ENCODE results near the gene GNAZ.
A peak's percentile ranks its signal among the peaks of the same experiment; 100 is the strongest.
"Not testable (repeated sequence)": the region's sequence is repeated elsewhere in the genome, so short reads cannot be mapped to it uniquely, and the experiment has no call there.

The GNAZ gene

DNA sequence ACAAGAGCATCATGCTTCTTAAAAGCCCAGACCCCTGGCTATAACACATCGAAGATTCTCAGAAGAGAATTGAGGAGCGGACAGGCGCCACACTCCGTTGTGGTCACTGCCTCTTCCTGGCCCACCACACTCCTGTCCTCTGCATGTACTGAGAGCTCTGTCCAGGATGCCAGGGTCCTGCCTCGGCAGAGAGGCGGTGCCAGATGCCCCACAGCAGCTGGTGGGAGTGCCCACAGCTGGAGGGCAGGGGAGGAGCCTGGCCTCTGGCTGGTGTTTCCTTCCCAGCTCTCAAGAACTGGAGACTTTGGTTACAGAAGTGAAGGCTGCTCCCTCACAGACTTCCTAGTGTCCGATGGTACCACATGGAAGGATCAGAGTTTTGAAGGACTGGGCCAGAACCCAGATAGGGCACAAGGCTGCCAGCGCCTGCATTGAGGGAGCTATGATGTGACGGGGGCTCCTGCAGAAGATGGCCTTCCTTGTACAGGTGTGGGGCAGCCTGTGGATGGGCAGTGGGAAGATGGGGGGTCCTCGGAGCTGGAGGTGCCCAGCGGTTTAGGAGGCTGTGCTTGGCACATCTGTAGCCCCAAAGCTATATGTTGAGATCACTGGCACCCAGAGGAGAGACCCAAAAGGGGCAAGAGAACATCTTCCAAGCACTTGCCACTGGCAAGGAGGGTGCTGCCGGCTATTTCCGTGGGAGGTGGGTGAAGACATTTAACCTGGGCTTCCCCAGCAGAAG, 52.1 kb downstream of the GNAZ start:
- DNase-seq: no peak

DNA sequence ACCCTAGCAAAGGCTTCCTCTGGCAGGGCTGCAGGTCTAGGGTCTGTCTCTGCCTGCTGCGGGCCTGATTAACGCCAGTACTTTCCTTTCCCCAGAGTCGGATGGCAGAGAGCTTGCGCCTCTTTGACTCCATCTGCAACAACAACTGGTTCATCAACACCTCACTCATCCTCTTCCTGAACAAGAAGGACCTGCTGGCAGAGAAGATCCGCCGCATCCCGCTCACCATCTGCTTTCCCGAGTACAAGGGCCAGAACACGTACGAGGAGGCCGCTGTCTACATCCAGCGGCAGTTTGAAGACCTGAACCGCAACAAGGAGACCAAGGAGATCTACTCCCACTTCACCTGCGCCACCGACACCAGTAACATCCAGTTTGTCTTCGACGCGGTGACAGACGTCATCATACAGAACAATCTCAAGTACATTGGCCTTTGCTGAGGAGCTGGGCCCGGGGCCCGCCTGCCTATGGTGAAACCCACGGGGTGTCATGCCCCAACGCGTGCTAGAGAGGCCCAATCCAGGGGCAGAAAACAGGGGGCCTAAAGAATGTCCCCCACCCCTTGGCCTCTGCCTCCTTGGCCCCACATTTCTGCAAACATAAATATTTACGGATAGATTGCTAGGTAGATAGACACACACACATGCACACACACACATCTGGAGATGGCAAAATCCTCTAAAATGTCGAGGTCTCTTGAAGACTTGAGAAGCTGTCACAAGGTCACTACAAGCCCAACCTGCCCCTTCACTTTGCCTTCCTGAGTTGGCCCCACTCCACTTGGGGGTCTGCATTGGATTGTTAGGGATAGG, 52.9 kb downstream of the GNAZ start:
- no peak for DNase-seq

DNA sequence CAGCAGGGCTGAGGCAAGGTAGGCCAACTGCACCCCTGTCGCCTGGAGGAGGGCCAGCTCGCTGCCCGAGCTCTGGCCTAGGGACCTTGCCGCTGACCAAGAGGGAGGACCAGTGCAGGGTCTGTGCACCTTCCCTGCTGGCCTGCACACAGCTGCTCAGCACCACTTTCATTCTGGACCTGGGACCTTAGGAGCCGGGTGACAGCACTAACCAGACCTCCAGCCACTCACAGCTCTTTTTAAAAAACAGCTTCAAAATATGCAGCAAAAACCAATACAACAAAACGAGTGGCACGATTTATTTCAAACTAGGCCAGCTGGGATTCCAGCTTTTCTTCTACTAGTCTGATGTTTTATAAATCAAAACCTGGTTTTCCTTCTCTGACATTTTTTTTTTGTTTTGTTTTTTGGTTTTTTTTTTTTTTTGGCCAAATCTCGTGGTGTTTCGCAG, 53.5 kb downstream of the GNAZ start:
- DNase-seq: no peak

DNA sequence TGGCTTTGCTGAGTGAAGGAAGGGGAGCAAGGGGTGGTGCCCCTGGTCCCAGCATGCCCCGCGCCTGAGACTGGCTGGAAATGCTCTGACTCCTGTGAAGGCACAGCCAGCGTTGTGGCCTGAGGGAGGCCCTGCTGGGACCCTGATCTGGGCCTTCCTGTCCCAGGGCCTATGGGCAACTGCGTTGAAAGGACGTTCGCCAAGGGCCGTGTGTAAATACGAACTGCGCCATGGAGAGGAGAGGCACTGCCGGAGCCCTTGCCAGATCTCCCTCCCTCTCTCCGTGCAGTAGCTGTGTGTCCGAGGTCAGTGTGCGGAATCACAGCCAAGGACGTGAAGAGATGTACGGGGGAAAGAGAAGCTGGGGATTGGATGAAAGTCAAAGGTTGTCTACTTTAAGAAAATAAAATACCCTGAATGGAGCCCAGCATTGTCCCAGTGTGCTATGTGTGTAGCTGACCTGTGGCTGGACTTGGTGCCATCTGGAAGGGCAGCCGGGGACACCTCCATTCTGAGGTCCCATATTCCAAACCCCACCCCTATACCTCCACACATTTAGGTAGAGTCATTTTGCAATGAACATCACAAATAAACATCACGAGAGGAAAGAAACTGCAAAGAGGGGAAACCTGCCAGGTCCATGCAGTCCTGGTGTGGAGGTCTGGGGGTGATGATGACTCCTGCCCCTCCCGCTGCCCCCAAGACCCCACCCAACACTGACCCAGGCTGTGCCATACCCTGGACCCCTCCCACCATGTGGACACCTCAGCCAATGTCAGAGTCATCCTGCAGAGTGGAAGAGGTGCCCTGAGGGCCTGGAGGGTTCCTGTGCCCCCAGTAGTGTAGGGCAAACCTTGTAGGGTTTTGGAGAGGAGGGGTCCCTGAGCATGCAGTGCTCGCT, 54.5 kb downstream of the GNAZ start:
- no peak for DNase-seq

DNA sequence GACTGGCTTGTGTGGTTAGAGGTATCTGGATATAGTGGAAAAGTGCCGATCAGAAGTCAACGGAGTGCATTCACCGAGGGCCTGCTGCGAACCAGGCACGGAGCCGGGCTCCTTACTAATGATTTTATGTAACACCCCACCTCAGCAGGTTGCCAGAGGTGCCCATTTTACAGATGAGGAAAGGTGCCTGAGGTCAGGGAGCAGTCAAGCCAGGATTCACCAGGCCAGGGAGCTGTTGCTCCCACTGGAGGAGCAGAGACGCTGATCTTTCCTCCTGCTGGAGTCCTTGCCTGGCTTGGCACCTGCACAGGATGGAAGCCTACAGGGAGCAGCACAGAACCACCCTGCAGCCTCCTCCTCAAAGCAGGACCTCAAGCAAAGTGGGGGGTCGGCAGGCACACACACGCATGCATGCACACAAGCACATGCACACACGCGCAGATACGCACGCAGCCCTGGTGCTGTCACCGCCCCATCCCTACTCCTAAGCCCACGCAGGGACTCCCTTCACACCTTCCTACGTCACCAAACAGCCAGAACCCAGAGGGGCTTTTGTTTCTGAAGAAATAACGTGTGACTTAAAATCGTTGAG, 55.3 kb downstream of the GNAZ start:
- DNase-seq: no peak

DNA sequence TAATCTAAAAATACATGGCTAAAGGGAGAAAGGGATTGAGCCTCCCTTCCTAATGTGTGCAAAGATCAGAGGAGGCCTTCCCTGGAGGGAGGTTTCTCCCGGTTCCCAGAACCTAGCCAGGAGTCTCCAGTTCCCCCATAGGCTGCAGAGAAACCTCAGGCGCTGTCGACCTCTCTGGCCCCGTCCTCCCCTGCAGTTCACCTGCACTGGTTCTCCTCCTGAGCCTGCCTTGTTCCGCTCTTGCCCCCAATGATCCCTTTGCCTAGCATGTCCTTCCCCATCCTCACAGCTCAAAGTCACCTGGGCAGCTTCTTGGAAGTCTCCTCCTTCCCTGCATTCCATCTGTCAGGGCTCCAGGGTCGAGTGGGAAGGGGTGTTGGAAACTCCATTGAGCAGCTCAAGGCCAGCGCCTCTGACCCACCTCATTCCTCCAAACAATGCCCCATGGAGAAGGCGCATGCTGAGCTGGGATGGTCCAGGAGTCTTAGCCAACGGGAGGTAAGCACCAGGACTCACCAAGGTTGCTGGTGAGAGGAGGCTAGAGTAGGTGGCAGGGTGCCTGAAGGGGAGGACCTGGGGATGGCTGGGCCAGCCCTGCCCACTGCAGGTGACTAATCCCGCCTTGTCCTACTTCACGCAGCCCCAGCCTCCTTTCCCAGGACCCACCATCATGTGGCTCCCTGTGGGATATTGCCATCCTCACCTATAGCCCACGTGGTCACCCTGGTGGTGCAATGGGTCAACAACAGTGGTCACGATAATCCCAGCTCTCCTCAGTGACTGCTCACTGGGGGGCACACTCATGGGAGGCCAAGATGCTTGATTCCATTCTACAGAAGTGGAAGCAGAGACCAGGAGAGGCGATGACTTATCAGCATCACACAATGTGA, 56.1 kb downstream of the GNAZ start:
- no peak for DNase-seq

DNA sequence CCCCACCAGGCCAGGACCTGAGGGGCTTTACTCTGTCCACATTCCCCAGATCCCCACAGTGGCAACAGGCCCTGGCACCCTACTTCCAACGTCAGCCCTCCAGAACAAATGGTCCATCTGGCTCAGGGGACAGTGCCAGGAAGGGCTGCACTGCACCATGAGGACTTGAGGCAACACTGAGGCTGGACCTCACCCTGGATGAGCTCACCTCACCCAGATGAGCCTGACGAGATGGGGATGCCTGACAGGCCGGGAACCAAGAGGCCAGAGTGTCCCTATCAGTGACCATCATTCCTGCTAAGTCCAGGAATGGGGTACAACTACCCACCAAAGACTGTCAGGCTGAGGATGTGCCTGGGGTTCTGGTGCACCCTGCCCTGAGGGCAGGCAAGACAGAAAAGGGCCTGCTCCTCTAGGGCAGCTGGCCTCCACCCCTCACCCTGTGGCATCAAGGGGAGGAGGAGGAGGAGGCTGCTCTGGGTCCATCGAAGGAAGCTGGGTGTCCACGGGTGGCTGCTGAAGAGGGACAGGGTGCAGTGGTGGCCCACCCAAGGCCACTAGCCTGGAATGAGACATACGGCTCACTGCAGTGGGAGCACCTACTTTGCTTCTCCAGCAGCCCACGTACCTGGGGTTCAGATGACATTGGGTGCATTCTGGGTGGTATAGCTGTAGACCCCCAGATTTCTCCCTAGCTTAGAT, 56.9 kb downstream of the GNAZ start:
- DNase-seq: no peak

DNA sequence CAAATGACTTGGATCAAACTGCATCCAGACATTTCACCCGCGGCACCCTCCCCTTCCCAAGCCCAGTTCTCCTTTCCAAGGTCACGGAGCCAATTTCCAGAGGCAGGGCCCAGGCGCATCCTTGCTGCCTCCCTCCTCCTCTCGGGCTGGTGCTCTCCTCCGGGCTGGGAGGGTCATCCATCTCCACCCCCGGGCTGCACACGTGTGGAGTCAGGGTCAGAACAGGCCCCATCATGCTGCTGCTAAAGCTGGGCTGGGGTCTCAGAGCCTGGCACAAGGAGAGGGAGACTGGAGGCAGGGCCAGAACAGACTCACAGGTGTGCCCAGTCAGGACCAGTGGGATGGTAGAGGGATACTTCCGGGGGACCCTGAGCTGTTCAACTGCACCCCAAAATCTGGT, 57.5 kb downstream of the GNAZ start:
- no peak for DNase-seq

DNA sequence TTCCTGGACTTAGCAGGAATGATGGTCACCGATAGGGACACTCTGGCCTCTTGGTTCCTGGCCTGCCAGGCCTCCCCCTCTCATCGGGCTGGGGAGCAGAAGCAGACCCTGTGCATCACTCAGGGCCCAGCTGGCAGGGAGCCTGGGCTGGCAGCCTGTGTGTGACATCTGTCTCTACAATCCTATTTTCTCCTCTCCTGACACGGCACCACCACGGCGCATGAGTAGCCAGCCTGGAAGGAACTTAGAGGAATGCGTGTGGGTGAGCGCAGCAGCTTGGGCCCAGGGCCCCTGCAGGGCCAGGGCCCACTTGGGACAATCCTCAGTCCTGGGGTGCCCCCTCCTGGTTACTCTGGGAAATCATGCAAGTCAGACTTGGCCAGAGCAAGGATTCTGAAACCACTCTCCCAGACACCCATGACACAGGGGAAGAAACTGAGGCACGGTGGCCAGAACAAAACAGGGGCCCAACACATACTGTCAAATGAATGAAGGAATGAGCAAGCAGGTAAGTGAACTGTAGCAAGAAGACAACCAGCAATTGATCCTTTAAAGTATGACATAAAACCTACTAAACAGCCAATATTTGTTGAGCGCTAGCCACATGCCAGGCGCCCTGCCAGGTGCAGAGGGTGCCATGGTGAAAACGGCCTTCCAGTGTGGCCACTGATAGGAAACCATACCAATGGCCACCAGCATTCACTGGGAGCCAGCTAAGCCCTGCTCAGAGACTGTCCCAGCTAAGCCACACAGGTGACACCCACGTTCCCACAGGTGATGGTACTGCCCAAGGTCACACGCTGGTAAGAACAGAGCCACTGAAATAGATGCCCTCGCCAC, 58.2 kb downstream of the GNAZ start:
- DNase-seq: peak; percentile 46

DNA sequence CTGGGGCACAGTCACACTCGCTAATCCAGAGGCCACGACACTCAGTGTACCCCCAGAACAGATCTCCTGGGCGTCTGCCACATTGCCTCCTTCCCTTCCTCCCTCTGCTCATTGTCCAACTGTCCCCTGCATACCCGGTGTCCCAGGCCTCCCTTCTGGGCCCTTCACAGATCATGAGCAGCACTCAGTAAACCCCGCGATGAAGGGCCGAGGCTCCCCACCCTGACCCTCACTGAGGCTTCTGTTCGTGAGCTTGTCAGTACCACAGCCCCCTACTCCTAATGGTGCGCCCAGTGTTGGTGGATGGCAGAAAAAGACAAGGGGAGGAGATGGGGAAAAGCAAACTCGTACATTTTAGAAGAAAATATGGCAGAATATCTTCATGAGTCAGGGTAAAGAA, 58.8 kb downstream of the GNAZ start:
- no peak for DNase-seq

DNA sequence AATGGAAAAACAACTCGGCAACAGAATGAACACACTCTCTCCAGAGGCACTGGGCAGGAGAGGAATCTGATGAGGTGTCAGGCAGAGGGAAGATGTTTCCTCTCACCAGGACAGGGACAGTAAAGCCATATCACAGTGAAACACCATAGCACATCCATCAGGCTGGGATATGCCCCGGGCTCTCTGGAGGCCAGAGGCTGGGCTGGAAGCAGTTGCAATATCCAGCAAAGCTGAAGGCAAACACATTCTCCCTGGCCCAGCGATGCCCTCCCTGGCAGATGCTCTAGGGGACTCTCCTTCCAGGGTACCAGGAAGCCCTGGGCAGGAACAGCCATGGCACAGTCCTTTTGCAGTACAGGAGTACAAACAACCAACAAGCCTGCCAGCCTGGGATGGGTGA, 60.4 kb downstream of the GNAZ start:
- no peak for DNase-seq

DNA sequence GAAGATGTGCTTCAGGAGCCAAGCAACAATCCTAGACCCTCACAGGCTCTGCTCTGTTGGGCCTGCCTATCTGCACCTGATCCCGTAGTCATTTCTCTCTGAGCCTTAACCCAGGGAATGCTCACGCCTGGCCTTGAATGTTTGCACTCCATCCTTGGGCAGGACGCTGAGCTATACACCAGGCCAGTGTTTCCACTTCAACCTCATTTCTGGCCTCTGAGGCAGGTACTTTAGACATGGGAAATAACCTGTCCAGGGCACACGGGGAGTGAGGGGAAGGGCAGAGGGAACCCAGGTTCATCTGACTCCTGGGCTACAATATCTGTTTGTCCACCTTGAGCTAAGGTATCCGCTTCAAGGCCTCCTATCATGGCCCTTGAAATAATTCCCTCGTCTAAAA, 61.6 kb downstream of the GNAZ start:
- no peak for DNase-seq

DNA sequence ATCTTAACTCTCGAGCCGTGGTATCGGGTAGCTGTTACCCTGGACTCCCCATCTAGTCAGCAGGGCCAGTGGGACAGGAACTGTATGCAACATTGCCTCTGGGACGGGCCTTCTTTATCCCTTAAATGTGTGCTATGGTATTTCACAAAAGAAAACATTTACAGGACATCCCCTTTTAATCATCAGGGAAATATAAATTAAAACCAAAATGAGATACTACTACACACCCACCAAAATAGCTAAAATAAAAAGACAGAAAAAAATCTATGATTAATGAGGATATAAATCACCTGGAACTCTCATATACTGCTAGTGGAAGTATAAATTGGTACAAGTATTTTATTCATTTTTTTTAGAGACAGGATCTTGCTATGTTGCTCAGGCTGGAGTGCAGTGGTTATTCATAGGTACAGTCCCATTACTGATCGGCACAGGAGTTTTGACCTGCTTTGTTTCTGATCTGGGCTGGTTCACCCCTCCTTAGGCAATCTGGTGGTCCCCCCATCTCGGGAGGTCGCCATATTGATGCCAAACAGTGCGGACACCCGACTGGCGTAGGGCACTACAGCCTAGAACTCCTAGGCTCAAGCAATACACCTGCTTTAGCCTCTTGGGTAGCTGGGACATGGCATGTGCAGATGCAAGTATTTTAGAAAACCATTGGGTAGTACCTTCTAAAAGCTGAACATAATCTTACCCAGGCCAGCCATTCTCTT, 62.2 kb downstream of the GNAZ start:
- DNase-seq: no peak

DNA sequence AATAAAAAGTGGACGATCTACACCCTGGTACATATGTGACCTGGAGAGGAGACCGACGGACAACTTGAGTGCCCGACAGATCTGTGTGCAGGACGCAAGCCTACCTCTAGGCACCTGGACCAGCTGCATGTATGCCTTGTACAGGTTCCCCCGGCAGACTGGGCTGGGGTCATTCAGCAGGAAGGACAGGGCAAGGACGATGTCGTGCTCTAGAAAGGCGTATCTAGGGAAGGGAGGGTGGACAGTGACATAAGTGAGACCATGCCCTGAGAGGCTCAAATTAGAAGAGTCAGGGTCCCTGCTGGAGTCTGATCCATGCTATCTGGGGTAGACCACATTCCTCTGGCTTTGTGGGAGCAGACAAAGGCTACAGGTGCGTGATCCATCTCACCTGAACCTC, 63.6 kb downstream of the GNAZ start:
- DNase-seq: no peak

DNA sequence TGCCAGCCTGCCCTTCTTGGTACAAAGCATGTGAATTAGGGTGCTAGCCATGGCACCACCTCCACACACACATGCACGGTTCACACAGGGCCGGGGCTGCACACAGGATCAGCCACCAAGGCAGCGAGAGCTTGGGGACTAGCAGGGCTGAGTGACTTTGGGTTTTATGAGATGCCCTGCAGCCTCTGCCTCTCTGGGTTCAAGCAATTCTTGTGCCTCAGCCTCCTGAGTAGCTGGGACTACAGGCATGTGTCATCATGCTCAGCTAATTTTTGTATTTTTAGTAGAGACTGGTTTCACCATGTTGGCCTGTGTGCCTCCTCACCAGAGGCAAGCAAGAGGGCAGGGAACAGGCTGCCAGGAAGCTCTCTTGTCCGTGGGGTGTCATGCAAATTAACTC, 66.7 kb downstream of the GNAZ start:
- not testable (repeated sequence) for DNase-seq

DNA sequence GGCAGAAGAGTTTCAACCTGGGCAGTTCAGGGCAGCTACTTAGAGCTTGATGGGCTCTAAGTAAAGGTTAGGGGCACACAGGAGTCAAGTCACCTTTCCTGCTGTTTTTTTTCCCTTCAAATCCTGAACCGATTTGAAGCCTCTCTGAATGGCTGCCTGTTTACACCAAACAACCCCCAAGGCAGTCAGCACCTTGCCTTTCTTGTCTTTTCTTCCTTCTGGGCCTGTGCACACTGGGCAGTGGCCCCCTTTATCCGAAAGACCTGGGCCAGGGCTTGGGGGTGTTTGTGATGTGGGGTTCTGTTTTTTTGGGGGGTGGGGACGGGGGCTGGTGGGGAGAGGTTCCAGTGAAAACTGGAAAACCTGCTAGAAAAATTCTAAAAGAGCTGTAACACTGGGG, 67.1 kb downstream of the GNAZ start:
- DNase-seq: no peak

DNA sequence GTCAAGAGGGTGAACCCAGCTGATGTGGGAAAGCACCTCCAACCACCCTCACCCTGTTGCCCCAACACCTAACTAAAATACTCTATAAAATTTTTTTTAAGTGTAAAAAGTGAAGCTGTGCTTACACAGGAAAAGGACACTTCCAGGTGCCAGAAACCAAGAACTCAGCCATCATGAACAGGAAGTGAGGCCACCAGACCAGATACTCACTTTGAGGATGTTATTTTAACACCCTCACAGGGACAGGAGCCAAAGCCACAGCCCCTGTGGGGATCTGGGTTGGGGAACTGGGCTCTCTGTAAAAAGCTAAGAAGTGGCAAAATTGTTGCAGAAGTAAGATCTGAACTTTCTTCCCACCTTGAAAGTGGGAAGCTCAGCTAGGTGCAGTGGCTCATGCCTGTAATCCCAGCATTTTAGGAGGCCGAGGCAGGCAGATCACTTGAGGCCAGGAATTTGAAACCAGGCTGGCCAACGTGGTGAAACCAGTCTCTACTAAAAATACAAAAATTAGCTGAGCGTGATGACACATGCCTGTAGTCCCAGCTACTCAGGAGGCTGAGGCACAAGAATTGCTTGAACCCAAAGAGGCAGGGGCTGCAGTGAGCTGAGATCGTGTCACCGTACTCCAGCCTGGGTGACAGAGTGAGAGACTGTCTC, 67.7 kb downstream of the GNAZ start:
- DNase-seq: peak; percentile 89

DNA sequence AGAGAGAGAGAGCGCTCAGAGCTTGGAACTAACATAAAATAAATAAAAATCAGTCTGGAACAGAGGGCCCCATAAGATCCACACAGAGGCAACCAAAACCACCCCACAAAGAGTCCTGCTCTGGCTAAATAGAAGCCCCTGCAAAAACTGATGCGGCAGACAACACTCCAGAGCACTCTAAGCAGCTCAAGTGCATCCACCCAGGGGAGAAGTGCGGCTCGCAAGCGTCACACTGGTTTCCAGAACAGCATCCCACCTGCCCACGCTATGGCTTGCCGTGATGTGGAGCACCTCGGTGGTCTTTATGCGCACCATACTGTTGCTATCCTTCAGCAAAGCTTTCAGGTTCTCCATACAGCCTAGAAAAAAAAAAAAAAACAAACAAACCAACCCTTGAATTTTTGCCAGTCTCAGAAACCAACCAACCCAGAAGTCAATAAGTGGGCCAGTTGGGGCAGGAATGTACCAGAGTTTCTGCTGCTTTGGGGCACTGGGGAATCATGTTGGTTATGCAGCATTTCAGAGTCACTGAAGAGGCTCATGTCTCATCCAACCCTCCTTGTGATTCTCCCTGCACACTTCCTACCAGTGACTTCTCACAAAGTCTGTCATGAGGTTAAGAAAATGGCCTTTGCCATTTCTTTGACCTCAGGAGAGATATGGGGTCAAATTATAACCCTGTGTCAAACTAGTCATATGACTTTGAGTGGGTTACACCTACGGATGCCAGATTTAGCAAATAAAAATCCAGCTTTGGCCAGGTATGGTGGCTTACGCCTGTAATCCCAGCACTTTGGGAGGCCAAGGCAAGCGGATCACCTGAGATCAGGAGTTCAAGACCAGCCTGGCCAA, 68.5 kb downstream of the GNAZ start:
- DNase-seq: no peak
